GM23338 (cell line): ENCODE results near the gene CCDC92. TPM values are rescaled to one million over a fixed set of nuclear protein-coding genes. Genes with fewer than 3 reads are reported as not detected.

Experiments used
- POLR2AphosphoS5 ChIP-seq: IDR thresholded peaks from 2 replicates; pipeline ENCODE4 v1.6.1; 2016; ENCODE audit warnings: antibody characterized with exemption, low read depth
- ZNF114 ChIP-seq: fragments of 250-450 bp; sonication (Bioruptor Pico); IDR thresholded peaks from 2 replicates; pipeline ENCODE4 v1.5.0; 2020; ENCODE audit warnings: mild to moderate bottlenecking, moderate library complexity
- ZNF462 ChIP-seq: fragments of 250-450 bp; sonication (Bioruptor Pico); IDR thresholded peaks from 2 replicates; pipeline ENCODE4 v1.5.0; 2020; ENCODE audit warnings: mild to moderate bottlenecking, moderate library complexity
- polyA plus RNA-seq: library from polyadenylated mRNA; unstranded; fragments of >200 nt; fragmentation: Nextera tagmentation; extraction: Ambion mirVana; gene quantifications from 2 replicates; pipeline ENCODE4 v1.2.1, GENCODE V29; 2016
- total RNA-seq: library from RNA; depleted of rRNA; stranded (reverse); fragments of >200 nt; shearing (Covaris generic); gene quantifications from 2 replicates; pipeline ENCODE4 v1.2.3, GENCODE V29; 2014
- TF ChIP-seq, protein P1 (sequence below): IDR thresholded peaks from one replicate; pipeline ENCODE4 v1.6.1; 2018; ENCODE audit warnings: antibody characterized with exemption; ENCODE audit not compliant: unreplicated experiment
- TF ChIP-seq, protein P2 (sequence below): IDR thresholded peaks from 2 replicates; pipeline ENCODE4 v1.6.1; 2016; ENCODE audit warnings: antibody characterized with exemption

CCDC92 gene
- total and polyA plus RNA-seq, 2 experiments from 2014 or later, result 0.08 to 0.31 TPM

GRCh38 chr12:123979566-123979965 is 6.9 kb upstream of the CCDC92 start (continued):
- TF ChIP-seq ZNF462 (CRISPR knock-in tag) (no peak), POLR2AphosphoS5 (no peak), ZNF114 (CRISPR knock-in tag) (no peak)
- TF ChIP-seq, protein P1, sequence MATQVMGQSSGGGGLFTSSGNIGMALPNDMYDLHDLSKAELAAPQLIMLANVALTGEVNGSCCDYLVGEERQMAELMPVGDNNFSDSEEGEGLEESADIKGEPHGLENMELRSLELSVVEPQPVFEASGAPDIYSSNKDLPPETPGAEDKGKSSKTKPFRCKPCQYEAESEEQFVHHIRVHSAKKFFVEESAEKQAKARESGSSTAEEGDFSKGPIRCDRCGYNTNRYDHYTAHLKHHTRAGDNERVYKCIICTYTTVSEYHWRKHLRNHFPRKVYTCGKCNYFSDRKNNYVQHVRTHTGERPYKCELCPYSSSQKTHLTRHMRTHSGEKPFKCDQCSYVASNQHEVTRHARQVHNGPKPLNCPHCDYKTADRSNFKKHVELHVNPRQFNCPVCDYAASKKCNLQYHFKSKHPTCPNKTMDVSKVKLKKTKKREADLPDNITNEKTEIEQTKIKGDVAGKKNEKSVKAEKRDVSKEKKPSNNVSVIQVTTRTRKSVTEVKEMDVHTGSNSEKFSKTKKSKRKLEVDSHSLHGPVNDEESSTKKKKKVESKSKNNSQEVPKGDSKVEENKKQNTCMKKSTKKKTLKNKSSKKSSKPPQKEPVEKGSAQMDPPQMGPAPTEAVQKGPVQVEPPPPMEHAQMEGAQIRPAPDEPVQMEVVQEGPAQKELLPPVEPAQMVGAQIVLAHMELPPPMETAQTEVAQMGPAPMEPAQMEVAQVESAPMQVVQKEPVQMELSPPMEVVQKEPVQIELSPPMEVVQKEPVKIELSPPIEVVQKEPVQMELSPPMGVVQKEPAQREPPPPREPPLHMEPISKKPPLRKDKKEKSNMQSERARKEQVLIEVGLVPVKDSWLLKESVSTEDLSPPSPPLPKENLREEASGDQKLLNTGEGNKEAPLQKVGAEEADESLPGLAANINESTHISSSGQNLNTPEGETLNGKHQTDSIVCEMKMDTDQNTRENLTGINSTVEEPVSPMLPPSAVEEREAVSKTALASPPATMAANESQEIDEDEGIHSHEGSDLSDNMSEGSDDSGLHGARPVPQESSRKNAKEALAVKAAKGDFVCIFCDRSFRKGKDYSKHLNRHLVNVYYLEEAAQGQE, result no peak
- TF ChIP-seq, protein P2, sequence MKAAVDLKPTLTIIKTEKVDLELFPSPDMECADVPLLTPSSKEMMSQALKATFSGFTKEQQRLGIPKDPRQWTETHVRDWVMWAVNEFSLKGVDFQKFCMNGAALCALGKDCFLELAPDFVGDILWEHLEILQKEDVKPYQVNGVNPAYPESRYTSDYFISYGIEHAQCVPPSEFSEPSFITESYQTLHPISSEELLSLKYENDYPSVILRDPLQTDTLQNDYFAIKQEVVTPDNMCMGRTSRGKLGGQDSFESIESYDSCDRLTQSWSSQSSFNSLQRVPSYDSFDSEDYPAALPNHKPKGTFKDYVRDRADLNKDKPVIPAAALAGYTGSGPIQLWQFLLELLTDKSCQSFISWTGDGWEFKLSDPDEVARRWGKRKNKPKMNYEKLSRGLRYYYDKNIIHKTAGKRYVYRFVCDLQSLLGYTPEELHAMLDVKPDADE, result no peak
